PC-3 (cell line): ENCODE results near the gene ASPA.
"Not testable (repeated sequence)": the region's sequence is repeated elsewhere in the genome, so short reads cannot be mapped to it uniquely, and the experiment has no call there.

Source experiments
- EZH2 ChIP-seq: fragments of 300-600 bp; sonication (generic); IDR thresholded peaks from one replicate; pipeline ENCODE4 v1.6.1; 2017; ENCODE audit warnings: antibody characterized with exemption, mild to moderate bottlenecking, low read length; ENCODE audit not compliant: unreplicated experiment
- TF ChIP-seq, protein P1 (sequence below): fragments of 300-600 bp; sonication (generic); conservative IDR thresholded peaks from 2 replicates; pipeline ENCODE4 v1.5.1; 2017; ENCODE audit warnings: antibody characterized with exemption, low read depth, mild to moderate bottlenecking, low read length

DNA sequence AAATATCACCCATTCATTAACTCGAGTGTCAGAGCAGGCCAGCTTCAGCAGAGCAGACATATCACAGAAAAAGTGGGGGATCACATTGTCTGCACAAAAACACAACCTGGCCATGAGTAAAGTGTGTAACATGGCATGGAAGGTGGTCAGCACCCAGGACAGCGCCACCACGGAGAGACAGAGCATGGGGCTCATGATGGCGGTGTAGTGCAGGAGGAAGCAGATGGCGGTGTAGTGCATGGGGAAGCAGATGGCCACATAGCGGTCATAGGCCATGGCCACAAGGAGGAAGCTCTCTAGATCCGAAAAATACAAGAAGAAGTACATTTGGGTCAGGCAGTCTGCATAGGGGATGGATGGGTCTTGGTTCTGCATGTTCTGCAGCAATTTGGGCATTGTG, 42.6 kb upstream of the ASPA start:
- TF ChIP-seq, protein P1, sequence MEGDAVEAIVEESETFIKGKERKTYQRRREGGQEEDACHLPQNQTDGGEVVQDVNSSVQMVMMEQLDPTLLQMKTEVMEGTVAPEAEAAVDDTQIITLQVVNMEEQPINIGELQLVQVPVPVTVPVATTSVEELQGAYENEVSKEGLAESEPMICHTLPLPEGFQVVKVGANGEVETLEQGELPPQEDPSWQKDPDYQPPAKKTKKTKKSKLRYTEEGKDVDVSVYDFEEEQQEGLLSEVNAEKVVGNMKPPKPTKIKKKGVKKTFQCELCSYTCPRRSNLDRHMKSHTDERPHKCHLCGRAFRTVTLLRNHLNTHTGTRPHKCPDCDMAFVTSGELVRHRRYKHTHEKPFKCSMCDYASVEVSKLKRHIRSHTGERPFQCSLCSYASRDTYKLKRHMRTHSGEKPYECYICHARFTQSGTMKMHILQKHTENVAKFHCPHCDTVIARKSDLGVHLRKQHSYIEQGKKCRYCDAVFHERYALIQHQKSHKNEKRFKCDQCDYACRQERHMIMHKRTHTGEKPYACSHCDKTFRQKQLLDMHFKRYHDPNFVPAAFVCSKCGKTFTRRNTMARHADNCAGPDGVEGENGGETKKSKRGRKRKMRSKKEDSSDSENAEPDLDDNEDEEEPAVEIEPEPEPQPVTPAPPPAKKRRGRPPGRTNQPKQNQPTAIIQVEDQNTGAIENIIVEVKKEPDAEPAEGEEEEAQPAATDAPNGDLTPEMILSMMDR, result not testable (repeated sequence)
- TF ChIP-seq EZH2, result not testable (repeated sequence)
